Left hindlimb (tissue), 1 donor: ENCODE results near the gene PNMA5.

Experiments used
- DNase-seq: peaks from one replicate; pipeline ENCODE4 v3.0.0-alpha.2; 2018

Gene PNMA5

DNA sequence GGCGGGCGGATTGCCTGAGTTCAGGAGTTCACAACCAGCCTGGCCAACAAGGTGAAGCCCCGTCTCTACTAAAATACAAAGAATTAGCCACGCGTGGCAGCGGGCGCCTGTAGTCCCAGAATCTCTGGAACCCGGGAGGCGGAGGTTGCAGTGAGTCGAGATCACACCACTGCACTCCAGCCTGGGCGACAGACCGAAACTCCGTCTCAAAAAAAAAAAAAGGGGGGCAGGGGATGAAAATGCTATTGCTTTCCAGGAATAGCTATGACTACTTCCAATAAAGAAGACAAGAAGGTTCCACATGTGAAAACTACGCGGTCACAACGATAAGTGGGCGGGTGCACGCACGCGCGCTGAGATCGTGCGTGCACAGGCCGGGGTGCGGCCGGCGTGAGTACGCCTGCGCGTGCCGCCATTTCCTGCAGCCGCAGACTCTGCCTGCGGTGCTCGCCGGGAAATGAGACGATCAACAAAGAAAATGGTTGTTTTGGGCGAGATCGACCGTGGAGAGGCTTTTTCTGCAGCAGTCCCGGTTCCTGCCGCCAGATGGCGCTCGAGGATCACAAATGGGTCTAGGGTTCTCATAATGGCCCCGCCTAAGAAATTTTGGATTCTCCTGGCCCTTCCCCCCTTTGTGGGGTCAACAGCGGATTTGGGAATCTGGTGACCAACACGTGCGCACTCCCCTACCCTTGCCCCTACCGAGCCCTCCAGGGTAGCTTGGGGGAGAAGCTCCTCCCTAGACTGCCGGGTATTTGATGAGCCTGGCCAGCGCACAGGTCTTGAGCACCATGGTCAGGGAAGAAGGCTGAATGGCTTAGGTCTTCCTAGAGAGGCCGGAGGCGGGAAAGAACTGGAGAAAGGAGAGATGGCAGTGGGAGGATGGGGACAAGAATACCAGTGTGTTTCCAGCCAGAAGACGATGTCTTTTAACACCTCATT, 35.1 kb downstream of the PNMA5 start:
- peak; percentile 92 for DNase-seq

DNA sequence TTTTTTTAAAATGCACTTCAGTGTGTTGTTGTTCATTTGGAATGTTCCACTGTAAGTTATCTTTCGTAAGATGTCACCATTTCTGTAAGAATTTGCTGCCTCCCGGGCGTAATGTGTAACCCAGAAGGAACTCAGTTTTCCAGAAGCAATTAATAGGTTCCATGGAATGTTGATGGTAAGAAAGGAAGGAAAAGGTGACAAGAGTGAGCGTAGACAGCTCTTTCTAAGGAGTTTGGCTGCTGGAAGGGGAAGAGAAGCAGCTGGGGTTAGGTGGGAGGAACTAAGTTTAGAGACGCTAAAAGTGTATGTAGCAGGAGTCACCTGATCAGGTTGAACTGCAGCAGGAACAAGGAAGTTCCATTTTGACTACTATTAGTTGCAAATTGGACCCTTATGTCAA, 35.9 kb downstream of the PNMA5 start:
- no peak for DNase-seq

DNA sequence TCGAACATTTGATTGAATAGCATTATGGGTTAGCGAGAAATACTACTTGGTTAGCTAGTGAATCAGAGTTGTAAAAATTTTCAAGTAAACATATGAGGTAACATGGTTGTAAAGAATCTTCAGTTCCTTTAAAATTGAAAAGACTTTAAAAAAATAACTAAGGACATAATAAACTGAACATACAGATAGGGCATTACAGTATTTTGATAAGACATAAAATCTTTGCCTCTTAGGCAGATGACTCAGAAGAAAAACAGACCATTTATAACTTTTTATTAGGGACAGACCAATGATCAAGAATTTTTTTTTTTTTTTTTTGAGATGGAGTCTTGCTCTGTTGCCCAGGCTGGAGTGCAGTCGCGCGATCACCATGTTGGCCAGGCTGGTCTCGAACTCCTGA, 43.1 kb downstream of the PNMA5 start:
- DNase-seq: no peak

DNA sequence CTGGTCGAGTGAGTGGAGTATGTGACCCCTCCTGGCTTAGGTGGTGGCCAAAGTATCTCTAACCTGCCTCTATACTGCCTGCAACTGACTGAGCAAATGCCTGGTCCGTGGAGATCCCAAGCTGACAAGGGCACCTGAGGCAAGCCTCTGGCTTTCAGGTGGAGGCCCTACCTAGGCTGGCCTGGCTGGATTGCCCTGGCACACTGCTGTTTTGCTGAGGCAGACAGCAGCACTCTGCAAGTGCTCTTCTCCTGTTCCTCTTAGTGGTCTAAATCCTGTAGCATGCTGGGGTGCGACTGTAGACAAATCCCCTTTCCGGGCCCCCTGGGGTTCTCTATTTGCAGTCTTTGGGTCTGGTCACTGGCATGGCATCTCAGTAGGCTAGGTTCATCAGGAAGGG, 44.8 kb downstream of the PNMA5 start:
- DNase-seq: no peak

DNA sequence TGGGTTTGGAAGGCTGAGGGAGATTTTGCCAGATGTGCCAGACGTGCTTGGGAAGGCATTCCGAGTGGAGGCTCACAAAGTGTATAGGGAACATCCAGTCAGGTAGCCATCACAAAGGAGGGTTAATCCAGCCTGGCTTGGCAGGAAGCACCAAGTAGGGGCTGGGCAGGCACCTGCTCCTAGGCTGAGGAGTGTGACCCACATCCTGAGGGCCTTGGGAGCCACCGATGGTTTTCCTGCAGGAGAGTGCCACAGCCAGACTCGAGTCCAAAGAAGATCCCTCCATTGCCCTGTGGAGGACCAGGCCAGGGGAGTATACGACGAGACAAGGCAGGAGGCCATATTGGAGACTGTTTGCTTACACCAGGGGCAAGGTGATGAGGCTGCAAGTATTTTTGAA, 47.2 kb downstream of the PNMA5 start:
- DNase-seq: no peak

DNA sequence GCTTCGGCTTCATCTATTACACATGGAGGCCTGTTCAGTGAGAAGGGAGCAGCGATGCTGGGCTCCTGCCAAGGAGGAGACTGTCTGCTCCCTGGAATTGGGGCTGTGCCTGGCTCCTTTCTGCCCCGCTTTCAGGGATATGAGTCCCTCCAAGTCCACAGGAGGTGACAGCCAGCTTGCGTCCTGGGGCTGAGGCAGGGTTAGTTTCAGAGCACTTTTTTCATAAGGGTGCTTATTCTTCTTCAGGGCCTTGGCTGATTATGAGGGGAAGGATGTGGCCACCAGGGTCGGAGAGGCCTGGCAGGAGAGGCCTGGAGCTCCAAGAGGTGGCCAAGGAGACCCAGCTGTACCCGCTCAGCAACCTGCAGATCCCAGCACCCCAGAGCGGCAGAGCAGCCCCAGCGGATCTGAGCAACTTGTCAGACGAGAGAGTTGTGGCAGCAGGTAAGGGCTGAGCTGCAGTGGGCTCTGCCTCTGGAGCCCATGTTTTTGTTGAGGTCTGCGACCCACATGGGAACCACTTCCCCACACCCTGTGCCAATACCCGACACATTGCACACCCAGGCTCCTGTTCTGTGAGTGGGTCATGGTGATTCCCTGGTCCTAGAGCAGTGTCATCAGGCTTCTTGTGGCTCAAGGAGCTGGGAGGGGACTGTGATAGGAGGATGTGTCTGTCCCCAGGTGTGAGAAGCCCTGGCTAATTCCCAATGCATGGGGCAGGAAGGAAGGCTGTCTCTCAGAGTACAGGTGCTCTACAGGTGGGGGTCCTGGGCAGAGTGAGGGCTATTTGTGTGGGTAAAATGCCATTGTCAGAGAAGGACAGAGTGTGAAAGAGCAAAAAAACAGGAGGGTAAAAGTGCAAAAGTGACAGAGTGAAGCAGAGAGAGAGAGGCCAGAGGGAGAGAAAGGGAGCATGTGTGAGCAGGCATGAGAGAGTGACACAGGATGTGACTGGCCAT, 48.6 kb downstream of the PNMA5 start:
- DNase-seq: no peak

DNA sequence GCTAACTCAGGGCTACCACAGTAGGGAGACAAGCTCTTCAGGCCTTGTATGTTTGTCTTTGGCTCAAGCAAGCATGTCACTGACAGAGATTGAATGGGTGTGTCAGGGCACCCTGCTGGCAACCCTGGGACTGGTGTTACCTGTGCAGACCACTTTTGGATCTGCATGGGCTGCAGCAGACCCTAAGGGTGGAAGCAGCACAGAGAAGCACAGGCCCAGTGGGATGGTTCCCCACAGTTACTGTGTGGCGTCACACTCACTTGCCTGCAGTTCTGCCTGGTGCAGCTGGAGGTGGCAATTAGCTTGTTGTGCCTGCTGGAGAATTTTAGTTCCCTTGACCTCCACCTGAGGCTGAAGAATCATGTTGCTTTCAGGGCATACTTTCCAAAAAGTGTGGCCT, 50.1 kb downstream of the PNMA5 start:
- DNase-seq: no peak

DNA sequence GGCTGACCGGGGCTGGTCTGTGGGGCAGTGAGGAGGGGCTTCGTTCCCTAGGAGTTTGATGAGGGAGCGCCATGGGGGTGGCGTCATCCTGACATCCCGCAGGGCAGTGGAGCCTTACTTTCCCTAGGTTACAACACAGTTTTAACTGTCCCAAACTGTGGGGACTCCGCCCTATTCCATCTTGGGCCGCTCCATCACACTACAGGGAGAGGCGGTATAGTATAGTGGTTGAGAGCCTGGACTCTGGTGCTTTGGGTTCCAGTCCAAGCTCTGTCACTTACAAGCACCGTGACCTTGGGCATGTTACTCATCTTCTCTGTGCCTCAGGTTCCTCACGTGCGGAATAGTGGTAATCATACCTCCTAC, 51.9 kb downstream of the PNMA5 start:
- DNase-seq: no peak

DNA sequence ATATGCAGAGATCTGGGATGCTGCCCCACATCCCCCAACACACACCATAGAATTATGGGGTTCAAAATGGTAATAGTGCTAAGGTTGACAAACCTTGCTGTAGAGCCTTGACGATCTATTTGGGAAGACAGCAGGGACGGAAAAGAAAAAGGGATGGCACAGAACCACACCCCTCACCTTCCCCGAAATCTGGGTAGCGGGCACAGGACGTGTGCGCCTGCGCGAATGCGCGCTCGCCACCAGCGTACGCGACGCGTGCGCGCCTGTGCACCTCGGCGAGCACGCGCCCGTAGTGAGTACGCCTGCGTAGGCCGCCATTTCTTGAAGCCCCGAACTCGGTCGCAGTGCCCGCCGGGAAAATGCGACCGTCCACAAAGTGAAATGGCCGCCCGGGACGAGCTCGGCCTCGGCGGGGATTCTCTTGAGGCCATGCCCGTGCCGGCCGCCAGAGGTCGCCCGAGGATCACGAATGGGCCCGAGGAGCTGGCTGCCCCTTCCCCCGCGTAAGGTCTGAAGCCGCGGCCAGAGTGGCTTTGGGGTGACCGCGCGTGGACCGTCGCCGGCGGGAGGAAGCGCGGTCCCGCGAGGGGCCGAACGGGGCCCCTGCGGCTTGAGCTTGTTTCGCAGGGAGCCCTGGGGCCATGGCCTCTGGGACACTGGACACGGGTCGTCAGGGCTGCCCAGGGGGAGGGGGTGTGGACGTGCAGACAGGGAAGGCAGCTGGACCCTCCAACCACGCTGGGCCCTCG, 52.4 kb downstream of the PNMA5 start:
- peak; percentile 92 for DNase-seq
